Measurements from ENCODE around the gene TFIP11.

Gene TFIP11

DNA sequence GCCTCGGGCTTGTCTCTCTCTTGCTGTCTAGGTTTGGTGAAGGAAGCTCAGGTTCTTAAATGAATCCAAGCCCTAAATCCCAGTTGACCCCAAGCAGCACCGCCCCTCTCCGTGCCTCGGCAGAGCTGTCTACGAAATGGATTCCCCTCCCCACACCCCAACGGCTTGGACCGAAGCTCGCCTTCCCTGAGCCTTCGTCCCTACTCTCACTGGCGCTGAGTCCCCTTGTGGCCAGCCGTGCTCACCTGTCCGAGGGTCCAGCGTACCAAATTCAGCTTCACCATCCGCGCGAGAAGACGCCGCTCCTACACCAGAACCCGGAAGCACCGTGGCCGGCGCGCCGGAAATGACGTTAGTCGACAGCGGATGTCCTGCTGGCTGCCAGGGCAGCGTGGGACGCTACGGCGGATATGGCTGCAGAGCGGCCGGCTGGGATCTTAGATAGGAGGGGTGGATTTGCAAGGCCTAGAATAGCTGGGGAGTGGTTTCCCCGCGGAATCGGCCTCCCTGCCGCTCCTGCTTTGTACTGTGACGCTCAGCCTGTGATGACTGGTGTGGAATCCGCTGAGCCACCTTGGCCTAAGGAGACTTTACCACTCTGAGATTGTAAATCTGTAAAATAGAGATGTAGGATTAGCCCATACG, at the start of gene TFIP11:
Gene TFIP11, minus strand, starts transcription at position 325 of the 645 bp plus-strand sequence. CDS start 2,201 bp downstream, outside the sequence.
- DNase-seq (ENCODE audit: low read depth): peak; percentile 88

DNA sequence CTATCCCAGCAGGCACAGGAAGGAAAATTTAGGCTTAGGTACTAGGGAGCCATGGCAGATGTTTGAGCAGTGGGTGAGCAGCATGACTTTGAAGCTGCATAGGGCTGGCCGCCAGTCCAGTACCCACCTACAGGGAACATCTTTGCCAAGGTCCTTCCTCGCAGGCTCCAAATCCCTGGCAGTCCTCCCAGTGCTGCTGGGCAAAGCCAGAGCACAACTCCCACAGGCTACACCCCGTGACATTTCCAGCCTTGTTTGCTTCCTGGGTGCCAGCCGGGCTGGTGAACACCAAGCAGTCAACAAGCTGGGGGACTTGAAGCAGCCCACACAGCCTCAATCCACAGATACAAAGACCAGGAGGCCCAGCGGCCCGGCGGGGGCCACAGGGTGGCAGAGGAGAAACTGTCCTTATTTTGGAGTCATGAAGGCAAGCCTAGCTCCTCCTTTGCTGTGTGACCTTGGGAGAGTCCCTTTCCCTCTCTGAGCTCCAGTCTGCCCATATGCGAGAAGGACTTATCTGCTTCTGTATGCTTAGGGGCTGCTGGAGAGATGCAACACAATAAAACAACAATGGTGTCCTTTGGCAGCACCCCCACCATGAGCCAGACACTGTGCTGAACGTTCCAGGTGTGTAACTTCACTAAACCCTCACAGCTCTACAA, 49.6 kb upstream of the TFIP11 start:
- no peak for DNase-seq (ENCODE audit: low read depth)

DNA sequence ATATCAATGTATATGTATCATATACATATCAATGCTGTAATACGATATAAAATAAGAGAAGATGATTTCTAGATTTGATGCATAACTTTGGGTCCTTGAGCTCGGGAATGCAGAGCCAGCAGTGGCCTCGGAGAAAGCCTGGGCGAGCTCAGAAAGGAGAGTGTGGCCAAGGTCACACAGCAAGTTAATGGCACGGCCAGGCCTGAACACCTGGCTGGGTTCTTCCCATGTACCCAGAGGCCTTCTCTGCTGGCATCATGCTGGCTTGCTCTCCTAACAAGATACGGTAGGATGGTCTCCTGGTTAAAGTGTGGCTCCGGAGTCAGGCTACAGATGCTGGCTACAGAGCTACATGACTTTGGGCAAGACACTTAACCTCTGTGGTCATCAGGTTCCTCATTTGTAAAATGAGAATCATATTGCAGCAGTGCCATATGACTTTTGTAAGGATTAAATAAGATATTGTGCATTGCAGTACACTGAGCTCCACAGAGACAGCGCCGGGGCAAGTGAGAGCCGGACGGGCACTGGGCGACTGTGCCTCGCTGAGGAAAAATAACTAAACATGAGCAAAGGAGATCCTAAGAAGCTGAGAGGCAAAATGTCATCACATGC, 47.8 kb upstream of the TFIP11 start:
- DNase-seq (ENCODE audit: low read depth): no peak

DNA sequence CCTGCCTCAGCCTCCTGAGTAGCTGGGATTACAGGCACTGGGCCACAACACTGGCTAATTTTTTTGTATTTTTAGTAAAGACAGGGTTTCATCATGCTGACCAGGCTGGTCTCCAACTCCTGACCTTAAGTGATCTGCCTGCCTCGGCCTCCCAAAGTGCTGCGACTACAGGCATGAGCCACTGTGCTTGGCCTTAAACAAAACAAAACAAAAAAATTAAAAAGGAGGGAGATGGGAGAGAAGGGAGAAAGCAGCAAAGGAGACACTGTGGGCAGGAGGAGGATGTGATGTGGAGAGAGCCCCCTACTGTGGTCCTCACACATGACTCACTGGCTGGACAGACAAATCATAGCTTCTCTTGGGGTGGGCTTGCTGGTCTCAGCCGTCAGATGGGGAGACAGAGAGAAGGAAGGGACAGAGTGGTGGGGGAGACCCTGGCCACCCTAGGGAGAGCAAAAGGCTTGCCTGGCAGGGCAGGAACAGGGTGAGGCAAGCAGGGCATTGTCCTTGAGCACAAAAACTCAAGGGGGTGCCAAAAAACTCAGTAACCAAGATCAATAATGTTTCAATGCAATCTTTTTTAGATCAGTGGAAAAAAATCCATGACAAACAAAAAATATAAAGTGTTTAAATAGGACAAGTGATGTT, 46.1 kb upstream of the TFIP11 start:
- DNase-seq (ENCODE audit: low read depth): no peak

DNA sequence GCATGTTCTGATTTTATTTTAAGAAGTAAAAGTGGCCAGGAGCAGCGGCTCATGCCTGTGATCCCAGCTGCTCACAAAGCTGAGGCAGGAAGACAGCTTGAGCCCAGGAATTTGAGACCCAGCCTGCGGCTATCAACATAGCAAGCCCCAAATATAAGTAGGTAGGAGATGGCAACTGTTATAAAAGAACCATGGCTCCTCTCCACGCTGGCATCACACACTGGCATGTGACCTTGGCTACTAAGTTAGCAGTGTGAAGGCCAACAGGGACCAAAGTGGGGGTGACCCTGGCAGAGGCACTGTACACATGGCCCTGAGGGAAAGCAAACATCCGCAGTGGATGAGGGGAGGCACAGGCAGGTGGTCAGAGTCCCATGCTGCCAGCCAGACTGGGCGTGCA, 44.6 kb upstream of the TFIP11 start:
- no peak for DNase-seq (ENCODE audit: low read depth)

DNA sequence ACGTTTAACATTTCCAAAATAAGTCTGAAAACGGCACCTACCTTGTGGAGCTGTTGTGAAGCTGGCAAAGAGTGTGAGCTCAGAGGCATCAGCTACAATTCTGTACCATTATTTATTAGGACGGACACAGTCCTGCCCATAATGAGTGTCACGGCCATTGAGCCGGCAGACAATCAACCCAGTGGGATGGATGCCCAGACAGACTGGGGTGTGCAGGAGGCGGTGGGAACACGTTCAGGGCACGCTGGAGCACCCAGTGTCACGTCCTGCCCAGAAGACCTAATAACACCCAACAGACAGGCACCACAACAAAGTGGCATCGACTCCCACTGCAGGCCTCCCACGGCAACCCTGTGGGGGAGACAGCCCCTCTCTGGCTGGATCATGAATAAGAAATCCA, 43.2 kb upstream of the TFIP11 start:
- DNase-seq (ENCODE audit: low read depth): no peak

DNA sequence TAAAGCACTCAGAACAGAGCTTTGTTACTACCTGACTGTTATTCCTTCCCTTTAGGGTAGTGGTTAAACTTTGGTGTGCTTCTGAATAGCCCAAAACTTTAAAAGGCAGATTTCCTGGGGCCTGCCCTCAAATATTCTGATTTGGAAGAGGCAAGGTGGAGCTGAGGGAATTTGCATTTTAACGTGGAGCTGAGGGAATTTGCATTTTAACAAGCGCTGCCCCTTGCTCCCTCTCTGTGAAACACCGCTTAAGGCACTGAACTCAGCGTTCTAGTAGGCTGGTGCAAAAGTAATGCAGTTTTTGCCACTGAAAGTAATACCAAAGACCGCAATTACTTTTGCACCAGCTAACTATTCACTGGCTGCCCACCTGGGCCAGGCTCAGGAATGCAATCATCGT, 42.7 kb upstream of the TFIP11 start:
- DNase-seq (ENCODE audit: low read depth): no peak

DNA sequence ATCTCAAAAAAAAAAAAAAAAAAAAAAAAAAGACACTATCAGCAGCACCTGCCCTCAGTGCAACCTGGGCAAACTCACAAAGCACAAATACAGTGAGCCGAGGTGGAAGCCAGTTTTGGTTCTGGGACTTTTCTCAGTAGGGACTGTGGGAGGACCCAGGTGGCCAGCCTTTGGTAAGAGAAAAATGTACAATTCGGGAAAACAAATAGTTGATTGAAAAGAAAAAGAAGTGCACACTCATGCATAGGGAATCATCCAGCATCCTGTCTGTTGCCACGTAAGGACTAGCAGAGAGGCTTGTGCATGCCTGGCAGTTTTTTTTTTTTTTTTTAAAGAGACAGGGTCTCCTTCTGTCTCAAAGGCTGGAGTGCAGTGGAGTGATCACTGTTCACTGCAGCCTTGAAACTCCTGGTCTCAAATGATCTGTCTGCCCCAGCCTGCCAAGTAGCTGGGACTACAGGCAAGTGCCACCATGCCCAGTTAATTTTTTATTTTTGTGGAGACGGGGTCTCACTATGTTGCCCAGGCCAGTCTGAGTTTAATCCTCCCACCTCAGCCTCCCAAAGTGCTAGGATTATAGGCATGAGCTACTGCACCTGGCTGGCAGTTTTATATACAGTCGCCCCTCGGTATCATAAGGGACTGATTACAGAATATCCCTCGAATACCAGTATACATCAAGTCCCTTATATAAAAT, 40.9 kb upstream of the TFIP11 start:
- no peak for DNase-seq (ENCODE audit: low read depth)

DNA sequence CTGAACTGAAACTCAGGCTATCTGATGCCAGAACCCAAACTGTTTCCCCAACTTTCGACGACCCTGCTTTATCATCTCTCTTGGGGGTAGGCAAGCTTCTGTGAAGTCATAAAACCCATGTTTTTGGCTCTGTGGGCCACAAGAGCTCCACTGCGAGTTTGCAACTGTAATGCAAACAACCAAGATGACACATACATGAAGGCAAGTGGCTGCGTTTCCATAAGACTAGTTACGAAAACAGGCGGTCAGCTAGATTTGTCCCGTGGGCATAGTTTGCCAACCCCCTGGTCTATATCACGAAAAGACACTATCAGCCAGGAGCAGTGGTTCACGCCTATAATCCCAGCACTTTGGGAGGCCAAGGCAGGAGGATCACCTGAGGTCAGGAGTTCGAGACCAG, 40.2 kb upstream of the TFIP11 start:
- DNase-seq (ENCODE audit: low read depth): no peak

DNA sequence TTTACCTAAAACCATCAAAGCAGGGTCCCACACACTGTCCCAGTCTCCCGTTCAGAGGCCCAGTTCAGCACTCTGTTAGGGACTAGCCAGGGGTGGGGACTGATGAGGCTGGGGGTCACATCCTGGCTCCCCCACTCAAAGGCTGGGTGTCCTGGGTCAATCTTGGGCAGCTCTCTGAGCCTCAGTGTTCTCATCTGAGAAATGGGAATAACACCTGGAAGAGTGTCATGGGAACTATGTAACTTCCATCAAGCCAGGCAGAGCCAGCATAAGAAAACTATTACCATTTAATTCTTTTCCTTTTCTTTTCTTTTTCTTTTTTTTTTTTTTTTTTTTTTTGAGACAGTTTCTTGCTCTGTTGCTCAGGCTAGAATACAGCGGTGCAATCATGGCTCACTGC, 39.3 kb upstream of the TFIP11 start:
- DNase-seq (ENCODE audit: low read depth): no peak

DNA sequence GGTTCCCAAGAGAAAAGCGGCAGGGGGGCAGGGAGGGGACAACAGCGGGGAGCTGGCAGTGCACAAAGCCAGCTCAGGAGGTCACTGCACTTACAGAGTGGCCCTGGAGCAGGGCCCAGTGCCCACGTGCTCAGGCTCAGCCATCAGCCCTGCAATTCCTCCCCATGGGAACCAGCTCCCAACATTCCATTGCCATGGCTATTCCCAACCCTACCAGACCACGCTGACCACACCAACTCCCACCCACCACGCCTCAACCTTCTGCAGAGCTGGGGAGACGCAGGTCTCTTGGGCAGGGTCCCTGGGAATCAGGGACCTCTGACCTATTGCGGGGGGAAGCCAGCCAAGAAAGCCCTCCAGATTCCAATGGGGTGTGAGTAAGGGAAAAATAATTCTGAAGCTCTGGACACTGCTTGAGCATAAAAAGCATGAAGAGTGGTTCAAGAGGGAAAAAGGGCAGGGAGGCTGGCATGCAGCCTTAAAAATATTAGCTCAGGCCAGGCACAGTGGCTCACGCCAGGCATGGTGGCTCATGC, 38.3 kb upstream of the TFIP11 start:
- DNase-seq (ENCODE audit: low read depth): no peak

DNA sequence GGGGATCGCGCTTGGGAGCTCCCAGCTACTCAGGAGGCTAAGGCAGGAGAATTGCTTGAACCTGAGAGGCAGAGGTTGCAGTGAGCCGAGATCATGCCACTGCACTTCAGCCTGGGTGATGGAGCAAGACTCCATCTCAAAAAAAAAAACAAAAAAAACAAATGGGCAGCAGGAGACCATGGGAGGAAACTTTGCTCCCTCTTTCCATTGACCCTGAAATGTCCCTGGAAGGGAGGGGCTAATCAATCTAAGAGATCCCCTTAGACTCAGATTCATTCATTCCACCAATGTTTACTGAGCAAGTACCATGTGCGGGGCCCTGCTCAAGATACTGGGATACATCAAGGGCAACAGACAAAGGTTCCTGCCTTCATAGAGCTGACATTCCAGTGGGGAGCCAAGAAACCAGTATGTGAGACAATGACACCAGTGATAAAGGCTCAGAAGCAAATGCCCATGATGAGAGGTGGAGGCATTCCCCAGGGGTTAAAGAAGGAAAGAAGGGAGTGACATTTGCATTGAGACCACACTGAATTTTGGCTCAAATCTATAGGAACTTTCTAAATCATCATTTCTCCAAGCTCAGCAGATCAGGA, 37.7 kb upstream of the TFIP11 start:
- DNase-seq (ENCODE audit: low read depth): no peak

DNA sequence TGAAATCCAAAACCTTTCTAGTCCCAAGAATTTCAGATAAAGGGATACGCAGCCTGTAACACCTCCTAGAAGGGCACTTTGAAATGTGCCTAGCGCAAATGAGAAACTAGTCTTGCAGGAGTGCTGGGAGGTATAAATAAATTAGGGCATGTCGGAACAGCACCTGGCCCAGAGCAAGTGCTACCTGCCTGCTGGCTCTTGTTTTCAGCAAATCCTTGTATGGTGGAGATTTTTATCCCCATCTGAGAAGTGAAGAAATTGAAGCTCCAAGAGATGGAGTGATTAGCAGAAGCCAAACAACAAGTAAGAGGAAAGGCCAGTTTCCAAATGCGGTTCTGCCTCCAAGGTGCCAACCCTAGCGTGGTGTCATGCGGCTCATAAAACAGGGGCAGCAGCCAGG, 36.7 kb upstream of the TFIP11 start:
- DNase-seq (ENCODE audit: low read depth): no peak

DNA sequence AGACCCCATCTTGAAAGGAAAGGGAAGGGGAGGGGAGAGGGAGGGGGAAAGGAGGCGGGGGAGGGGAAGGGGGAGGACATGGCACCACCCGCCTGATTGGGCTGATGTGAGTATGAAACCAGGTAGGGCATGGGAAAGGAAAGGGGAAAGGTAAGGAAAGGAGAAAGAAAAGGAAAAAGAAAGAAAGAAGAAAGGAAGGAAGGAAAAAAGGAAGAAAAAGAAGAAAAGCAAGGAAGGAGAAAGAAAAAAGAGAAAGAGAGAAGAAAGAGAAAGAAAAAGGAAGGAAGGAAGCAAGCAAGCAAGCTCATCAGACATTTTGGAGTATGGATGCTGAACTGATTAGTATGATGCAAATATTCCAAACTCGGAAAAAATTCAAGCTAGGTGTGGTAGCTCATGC, 36.0 kb upstream of the TFIP11 start:
- no peak for DNase-seq (ENCODE audit: low read depth)

DNA sequence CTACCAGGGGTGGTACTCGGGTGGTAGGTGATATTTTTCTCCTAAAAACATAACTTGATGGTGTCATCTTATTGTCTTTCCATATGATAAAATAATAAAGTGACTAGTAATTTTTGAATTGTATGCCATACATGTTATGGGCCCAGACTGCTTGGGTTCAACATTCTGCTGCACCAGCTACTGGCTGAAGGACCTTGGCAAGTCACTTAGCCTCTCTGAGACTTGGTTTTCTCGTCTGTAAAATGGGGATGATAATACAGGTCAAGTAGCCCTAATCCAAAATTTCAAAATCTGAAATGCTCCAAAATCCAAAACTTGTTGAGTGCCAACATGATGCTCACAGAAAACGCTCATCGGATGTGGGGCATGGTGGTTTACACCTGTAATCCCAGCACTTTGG, 35.6 kb upstream of the TFIP11 start:
- DNase-seq (ENCODE audit: low read depth): no peak

DNA sequence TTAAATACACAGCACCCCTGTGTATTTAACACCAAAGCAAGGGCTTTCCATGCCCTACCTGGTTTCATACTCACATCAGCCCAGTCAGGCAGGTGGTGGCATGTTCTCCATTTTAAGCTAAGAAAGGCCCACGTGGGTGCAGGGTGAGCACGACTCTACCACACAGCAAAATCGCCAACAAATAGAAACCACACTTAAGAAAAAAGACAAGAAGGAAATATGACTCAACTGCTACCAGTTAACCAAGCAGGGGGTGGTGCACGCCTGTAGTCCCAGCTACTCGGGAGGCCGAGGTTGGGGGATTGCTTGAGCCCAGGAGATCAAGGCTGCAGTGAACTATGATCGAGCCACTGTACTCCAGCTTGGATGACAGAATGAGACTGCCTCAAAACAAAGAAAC, 35.2 kb upstream of the TFIP11 start:
- no peak for DNase-seq (ENCODE audit: low read depth)

DNA sequence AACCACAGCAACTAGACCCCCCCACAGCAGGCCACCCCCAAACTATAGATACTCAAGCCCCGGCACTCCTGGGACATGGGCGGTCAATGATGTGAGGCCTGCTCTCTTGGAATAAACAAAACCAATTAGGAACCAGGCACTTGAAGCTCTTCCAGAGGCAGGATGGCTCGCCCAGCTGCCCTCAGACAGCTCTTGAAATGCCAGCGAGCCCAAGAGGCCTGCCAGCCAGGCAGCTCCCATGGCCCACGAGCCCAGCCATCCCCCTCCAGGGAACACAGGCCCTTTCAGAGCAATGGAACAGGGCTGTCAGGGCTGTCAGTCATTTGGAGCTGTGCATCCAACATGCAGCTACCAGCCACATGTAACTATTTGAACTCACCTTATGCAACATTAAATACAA, 34.0 kb upstream of the TFIP11 start:
- no peak for DNase-seq (ENCODE audit: low read depth)

DNA sequence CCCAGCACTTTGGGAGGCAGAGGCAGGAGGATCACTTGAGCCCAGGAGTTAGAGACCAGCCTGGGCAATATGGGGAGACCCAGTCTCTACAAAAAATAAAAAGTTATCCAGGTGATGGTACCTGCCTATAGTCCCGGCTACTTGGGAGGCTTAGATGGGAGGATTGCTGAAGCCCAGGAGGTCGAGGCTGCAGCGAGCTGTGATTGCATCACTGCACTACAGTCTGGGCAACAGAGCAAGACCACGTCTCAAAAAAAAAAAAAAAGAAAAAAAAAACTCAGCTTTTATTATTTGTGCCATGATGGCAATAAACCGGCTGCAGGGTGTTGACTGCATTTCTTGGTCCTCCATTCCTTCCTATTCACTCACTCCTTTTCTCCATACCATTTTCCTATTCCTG, 33.6 kb upstream of the TFIP11 start:
- DNase-seq (ENCODE audit: low read depth): no peak

DNA sequence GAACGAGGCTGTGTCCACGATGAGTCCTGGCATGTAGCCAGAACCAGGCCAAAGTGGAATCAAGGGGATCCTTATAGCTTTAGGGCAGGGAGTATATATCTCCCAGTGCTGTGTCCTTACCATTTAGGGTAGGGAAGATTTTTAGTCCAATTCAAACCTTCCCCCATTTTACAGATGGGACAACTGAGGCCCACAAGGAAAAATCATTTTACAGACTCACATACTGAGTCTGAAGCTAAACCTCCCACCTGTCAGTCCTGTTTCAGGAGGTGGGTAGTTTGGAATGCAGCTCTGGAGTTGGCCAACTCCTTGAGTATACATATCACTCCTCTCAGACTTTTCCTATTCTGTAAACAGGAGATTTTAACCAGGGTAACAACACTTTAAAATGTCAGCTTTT, 33.1 kb upstream of the TFIP11 start:
- DNase-seq (ENCODE audit: low read depth): no peak

DNA sequence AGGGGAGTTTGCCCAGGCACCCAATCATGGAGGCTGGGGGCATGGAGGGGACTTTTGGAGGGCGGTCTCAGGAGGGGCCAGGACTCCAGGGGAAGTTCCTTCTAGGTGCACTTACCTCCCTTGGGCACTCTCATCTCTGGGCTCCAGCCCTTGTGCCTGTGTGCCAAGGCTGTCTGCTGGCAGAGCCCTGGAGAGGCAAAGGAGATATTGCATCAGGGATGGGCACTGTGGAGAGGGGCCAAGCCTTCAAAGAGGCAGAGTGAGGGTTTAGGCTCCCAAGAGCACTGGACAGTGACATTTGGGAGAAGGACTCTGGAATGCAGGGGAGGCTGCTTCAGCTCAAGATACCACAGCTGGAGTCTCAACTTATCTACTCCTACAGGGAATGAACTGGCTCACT, 32.2 kb upstream of the TFIP11 start:
- no peak for DNase-seq (ENCODE audit: low read depth)

DNA sequence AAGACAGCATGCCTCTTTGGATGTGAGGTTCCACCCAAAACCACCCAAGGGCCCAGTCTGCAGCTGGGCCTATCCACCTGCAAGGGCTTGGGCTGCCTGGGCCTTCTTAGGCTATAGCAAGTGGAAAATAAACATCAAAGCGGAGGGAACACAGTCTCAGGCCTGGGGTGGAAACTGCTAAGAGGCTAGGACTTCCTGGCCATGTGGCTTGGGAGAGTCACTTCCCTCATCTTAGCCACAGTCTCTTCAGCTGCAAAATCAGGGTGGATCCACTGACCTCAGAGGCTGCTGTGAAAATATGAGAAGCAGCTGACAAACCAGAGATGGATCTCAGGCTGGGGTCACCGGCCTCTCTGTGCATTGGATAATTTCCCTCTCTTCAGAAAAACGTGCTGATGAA, 30.6 kb upstream of the TFIP11 start:
- DNase-seq (ENCODE audit: low read depth): no peak

Data from stimulated activated CD8-positive, alpha-beta memory T cell treated with anti-CD3 and anti-CD28 coated beads, Interleukin-12 subunit alpha, Interleukin-12 subunit beta, amount 100 ng/mL, for 1 hour (primary cell).